ENCODE data around the gene PAX5.

PAX5 gene

DNA sequence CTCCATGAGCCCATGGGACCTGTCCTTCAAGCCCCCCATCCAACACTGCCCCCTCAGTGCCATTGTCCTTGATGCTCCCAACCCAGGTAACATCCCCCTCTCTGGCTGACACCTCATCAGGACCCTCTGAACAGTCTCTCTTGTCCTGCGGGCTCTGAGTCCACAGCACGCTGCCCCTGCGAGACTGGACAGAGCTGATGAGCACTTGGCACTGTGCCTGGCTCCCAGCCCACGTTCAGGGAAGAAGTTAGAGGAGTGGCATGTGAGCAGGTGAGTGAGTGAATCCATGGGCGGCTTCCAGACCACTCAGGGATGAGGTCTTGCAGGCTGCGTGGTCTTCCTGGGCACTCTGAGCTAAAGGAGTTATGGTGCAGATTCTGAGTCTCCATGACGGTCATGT lies 70.7 kb downstream of the PAX5 start:
- TF ChIP-seq, protein P1, sequence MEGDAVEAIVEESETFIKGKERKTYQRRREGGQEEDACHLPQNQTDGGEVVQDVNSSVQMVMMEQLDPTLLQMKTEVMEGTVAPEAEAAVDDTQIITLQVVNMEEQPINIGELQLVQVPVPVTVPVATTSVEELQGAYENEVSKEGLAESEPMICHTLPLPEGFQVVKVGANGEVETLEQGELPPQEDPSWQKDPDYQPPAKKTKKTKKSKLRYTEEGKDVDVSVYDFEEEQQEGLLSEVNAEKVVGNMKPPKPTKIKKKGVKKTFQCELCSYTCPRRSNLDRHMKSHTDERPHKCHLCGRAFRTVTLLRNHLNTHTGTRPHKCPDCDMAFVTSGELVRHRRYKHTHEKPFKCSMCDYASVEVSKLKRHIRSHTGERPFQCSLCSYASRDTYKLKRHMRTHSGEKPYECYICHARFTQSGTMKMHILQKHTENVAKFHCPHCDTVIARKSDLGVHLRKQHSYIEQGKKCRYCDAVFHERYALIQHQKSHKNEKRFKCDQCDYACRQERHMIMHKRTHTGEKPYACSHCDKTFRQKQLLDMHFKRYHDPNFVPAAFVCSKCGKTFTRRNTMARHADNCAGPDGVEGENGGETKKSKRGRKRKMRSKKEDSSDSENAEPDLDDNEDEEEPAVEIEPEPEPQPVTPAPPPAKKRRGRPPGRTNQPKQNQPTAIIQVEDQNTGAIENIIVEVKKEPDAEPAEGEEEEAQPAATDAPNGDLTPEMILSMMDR (IDR thresholded peaks at IDR 0.05): no peak
- no peak for TF ChIP-seq ZFX (IDR thresholded peaks at IDR 0.05; ENCODE audit: borderline replicate concordance)
- H3K27ac ChIP-seq: no peak overlapping the region

DNA sequence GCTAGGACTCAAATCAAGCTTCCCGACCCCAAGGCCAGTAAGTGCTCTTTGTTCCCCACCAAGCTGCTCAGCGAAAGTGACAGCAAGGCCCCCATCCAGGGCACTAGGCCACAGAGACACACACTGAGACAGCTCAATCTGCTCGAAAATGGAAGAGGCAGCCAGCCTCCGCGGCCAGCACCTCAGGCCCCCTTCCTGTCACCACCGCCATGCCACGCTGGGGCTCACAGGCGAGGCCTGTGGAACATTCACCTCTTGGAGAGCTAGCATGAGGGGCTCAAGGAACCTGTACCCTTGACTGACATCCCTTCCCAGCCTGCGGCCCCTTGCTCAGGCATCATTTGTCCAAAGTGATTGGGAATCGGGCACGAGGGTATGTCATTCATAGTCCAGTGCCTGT lies 71.4 kb downstream of the PAX5 start:
- H3K27ac ChIP-seq: no peak overlapping the region
- no peak for TF ChIP-seq ZFX (IDR thresholded peaks at IDR 0.05; ENCODE audit: borderline replicate concordance)
- TF ChIP-seq, protein P1 (IDR thresholded peaks at IDR 0.05): no peak

DNA sequence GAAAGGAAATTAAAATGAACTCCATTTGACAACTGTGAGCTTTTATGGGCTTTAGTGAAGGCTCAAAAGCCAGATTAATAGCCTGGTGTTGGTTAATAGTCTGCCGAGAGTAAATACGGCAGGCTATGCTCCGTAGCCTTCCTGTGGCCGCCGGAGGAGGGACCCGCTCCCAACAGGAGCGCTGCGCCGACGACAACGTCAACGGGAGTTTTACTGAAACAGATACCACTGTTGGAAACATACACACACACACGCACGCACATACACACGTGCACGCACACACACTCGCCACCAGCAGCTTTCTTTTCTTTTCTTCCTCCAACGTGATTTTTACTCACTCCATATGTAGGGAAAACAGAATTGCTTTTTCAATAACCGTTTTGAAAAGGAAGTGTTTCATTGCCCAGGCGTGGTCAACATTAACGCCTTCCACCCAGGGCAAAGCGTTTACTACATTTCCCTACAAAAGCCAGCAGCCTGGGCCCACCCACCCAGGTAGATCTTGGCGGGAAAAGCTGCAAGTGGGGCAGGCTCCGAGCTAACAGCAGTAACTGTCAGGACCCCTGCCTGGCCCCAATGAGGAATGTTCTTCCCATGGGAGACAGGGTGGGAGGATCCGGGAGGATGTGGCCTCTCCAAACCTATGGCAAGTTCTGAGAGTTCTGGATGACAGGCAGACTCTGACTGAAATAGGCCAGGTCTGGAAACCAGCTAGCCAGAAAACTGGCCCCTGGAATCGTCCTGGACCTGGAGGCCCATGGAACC lies 72.3 kb downstream of the PAX5 start:
- TF ChIP-seq, protein P1 (IDR thresholded peaks at IDR 0.05): no peak
- no peak overlapping the region for H3K27ac ChIP-seq

DNA sequence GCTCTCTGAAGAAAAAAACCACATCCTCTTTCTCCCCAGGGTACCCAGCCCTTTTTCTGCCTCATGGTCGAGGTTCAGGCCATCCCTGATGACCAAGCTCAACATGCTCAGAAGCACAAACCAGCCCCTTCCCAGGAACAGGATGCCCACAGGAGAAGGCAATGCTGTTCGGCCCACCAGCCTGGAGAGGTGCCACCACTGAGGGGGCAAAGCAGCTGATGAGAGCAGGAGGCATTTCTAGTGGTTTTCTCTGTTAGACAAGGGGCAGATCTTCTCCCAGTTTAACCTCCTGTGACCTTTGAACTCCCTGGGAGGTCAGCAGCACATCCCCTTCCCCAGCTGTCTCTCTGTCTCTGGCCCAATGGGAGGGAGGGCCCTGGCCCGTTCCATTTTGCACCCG lies 73.0 kb downstream of the PAX5 start:
- TF ChIP-seq ZFX (IDR thresholded peaks at IDR 0.05; ENCODE audit: borderline replicate concordance): no peak
- TF ChIP-seq, protein P1 (IDR thresholded peaks at IDR 0.05): no peak
- no peak overlapping the region for H3K27ac ChIP-seq

DNA sequence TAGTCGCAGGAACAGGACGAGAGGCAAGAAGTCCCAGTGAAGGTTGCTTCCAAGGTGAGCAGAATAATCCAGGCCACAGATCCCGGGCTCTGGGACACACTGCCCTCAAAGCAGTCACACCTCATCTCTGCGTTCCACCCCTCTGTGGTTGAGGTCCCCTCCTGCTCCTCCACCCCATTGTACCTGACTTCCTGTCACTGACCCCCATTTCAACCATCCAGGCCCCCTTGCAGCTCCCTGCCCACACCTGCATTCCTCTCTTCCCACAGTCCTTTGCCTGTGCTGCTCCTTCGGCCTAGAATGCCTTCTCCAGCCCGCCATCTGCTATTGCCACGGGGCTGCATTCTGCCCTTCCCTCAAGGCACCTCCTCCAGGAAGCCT lies 73.5 kb downstream of the PAX5 start:
- no peak overlapping the region for H3K27ac ChIP-seq
- no peak for TF ChIP-seq ZFX (IDR thresholded peaks at IDR 0.05; ENCODE audit: borderline replicate concordance)
- TF ChIP-seq, protein P1 (IDR thresholded peaks at IDR 0.05): no peak

DNA sequence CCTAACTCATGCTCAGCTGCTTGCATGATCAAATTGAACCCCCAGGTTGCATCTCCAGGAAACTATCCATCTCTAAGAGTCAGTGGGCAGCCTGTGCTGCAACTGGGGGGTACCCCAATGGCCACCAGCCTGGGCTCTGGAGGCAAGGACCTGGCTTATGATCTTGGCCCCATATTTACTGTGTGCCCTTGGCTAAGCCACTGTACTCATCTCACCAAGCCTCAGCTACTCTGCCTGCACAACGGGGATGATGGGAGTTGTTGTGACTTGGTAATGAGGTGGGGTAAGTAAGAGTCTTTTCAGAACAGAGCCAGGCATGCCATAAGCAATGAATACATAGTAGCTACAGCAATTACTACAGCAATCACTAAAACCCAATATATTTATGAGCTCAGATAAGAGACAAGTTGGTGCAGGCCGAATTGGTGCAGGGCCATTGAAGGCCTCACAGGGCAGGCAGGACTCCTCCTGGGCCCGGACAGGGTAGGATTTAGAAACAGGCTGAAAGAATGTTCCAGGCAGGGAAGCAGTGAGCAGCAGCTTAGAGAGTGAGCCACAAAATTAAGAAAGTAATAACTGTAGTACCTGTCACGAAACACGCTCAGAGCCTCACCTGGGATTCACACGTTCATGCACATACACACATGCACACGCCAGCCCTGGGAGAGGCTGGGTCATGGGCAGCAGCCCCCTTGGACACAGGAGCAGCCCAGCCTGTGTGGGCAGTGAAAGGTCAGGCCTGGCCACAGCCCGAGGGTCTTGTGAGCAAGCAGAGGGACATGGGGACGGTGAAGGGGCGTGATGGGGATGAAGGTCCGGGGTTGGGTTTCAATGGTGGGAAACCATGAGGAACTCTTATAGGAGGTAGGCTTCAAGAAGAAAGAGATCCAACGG lies 74.1 kb downstream of the PAX5 start:
- no peak for TF ChIP-seq ZFX (IDR thresholded peaks at IDR 0.05; ENCODE audit: borderline replicate concordance)
- TF ChIP-seq, protein P1 (IDR thresholded peaks at IDR 0.05): no peak
- H3K27ac ChIP-seq: no peak overlapping the region

DNA sequence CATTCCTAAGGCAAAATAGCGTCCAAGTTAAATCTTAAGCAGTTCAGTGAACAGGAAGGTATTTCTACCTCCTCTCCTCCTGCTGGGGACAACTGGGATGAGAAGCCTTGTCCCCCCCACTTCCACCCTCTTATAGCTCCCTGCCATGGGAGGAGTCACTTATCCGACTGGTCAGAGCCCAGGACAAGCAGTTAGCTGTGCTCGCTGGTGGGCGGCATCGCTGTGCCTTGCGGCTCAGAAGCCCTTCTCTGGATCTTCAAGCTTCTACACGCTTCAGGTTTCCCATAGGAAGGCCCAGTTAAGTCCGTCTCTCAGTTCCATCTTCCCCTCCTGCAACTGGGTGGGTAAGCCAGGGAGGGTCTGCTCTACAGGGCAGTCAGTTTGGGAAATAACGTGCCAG lies 77.2 kb downstream of the PAX5 start:
- no peak for TF ChIP-seq ZFX (IDR thresholded peaks at IDR 0.05; ENCODE audit: borderline replicate concordance)
- TF ChIP-seq, protein P1 (IDR thresholded peaks at IDR 0.05): no peak
- H3K27ac ChIP-seq: no peak overlapping the region
